Activated CD8-positive, alpha-beta memory T cell treated with anti-CD3 and anti-CD28 coated beads for 24 hours (primary cell): ENCODE results near the gene WDR93.

Experiments
- DNase-seq: peaks from one replicate; pipeline ENCODE4 v3.0.0-alpha.2; 2020

WDR93 gene

GRCh38 chr15:89750560-89751542 lies 60.2 kb downstream of the WDR93 start, which contains the start of gene MESP1:
Gene MESP1, minus strand, starts transcription at chr15:89751249. Its CDS starts 18 bp downstream, at chr15:89751231.
- DNase-seq, result peak; percentile 94

GRCh38 chr15:89751748-89752147 lies 61.1 kb downstream of the WDR93 start:
- no peak for DNase-seq

DNA sequence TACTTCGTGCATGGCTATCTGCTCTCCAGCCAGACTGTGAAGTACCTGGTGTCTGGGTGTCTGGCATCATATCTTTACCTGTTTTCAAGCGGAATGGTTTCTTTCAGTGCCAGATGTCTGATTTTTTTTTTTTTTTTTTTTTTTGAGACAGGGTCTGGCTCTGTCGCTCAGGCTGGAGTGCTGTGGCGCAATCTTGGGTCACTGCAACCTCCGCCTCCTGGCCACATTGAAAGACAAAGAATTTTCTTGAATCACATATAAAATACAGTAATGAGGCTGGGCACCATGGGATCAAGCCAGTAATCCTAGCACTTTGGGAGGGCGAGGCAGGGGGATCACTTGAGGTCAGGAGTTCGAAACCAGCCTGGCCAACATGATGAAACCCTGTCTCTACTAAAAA lies 63.2 kb downstream of the WDR93 start:
- DNase-seq, result no peak

DNA sequence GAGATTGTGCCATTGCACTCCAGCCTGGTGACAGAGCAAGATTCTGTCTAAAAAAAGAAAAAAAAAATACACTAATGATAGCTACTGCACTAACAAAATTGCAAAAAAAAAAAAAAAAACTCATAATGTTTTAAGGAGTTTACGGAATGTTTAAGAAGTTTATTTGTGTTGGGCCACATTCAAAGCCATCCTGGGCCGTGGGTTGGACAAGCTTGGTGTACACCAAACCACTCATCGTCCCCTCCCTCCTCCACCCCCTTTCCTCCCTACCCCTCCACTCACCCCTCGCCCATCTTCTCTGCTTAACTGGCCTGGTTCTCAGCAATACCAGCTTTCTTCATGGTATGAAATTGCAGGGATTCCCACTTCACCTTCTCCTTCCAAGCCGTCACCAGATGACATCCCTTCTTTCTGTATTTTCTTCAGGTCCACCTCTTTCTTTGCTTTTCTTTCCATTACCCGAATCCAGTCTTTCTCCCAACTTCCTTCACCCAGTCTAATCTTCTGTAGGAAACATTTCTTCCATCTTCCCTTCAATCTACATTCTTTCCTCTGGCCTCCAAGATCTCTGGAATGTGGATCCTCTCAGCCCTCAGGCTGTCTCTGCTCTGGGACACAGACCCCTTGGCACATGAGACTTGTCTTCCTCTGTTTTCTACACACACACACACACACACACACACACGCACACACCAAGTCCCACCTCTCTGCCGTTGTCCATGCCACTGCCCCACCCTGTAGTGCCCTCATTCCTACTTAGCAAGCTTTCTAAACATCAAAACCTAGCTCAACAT lies 63.9 kb downstream of the WDR93 start:
- DNase-seq, result no peak

GRCh38 chr15:89755701-89756100 lies 65.1 kb downstream of the WDR93 start:
- no peak for DNase-seq

GRCh38 chr15:89756897-89757296 lies 66.3 kb downstream of the WDR93 start:
- DNase-seq, result no peak

- no peak for DNase-seq
Observed at GRCh38 chr15:89758283-89758682, 67.7 kb downstream of the WDR93 start.

GRCh38 chr15:89758981-89759380 lies 68.4 kb downstream of the WDR93 start:
- no peak for DNase-seq

GRCh38 chr15:89759835-89760234 lies 69.2 kb downstream of the WDR93 start:
- DNase-seq, result no peak

- DNase-seq, result peak; percentile 89
Observed at GRCh38 chr15:89760303-89761008, 69.8 kb downstream of the WDR93 start.

DNA sequence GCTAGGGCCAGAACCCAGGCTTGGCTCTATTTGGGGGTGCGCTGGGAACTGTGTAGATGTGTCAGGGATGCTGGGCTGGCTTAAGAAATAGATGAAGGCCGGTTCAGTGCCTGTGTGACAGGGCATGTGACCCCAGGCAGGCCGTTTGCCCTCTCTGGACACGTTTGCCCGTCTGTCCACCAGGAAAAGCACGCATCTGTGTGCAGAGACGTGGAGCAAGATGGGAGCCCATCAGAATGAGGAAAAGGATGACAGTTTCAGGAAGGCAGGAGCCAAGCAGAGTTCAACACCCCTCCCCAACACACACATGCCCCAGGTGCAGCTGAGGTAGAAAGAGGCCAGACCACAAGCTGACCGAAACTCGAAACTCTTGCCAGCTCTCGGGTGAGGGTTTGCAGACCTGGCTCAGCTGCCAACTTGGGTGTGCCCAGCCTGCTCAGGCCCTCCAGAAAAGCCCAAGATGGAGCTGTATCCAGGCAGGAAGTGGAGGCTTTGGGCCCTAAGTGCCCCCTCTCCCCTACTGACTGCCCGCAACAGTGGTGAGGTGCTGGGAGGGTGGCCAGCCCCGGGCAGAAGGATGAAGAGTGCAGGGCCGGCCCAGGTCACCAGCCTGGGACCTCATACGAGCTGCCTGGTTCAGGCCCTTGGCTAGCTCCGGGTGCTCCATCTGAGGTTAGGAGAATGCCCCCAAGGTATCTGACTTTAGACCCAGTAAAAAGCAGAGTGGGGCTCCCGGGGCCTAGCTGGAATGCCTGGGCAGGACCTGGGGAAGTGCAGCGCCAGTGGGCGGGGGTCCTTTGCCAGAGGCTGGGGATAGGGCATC lies 70.6 kb downstream of the WDR93 start:
- DNase-seq, result no peak

- no peak for DNase-seq
Observed at GRCh38 chr15:89761929-89762328, 71.3 kb downstream of the WDR93 start.

- DNase-seq, result no peak
Observed at GRCh38 chr15:89765694-89766093, 75.1 kb downstream of the WDR93 start.

- no peak for DNase-seq
Observed at GRCh38 chr15:89766357-89767311, 76.0 kb downstream of the WDR93 start.

DNA sequence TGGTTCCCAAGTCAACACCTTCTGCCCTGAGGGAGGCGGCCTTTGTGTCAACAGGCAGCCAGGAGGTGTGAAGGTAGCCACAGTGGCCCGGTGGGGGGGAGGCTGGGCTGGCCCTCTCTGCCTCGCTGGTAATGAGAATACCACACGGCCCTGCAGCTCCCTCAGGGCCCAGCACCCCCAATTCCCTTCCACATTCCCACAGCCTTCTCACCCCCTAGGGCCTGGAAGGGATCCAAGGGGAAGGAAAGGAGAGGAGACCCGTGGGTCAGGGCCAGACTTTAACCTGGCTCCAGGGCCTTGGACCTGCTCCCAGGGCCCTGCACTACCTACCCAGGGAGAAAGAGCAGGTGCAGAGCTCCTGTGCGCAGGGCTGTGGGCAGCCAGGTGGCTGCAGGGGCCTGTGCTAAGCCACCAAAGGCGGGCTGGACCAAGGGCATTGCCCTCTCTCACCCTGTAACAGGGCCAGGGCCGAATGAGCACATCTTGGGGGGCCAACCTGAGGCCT lies 76.9 kb downstream of the WDR93 start:
- DNase-seq, result no peak

GRCh38 chr15:89768071-89768500 lies 77.5 kb downstream of the WDR93 start:
- DNase-seq, result no peak

DNA sequence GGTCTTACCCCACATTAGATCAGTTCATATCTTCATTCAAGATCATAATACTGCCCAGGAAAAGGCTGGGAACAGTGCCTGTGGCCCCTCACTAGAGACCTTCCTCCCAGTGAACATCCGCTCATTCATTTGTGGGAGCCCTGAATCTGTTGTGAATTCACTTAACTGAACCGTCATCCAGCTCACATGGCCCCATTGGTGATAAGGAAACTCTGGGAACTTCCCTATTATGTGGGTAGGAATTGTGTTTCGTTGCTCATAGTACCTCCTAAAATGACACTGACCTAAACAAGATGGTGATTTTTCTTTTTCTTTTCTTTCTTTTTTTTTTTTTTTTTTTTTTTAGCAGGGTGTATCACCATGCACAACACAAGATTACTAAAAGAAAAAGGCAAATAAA lies 78.8 kb downstream of the WDR93 start:
- DNase-seq, result no peak

- no peak for DNase-seq
Observed at GRCh38 chr15:89770041-89770440, 79.4 kb downstream of the WDR93 start.

DNA sequence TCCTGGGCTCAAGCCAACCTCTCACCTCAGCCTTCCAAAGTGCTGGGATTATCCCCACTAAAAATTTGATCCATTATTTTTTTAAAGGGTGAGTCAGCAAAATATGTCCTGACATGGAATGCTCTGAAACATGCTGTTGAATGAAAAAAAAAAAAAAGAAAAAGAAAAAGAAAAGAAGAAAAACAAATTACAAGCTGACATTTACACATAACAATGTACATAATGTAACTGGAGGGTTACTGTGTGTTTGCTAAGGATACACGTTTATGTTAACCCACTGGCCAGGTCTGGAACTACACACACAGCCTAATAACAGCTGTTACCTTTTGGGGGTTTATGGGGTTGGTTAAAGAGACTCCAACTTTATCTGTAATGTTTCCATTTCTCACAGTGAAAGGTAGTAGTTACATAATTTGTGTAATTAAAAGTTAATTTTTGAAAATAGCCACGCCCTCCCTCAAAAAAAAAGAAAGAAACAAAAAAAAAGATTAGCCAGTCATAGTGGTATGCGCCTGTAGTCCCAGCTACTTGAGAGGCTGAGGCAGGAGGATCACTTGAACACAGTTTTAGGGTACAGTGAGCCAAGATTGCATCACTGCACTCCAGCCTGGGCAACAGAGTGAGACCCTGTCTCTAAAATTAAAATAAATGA lies 82.4 kb downstream of the WDR93 start:
- DNase-seq, result no peak

- DNase-seq, result no peak
Observed at GRCh38 chr15:89774492-89774891, 83.9 kb downstream of the WDR93 start.
